ENCODE results near the gene EXOC3L4. TPM values are rescaled to one million over a fixed set of nuclear protein-coding genes. Genes with fewer than 3 reads are reported as not detected.

The EXOC3L4 gene
- total RNA-seq, 2 experiments from 2014 or later: not detected

DNA sequence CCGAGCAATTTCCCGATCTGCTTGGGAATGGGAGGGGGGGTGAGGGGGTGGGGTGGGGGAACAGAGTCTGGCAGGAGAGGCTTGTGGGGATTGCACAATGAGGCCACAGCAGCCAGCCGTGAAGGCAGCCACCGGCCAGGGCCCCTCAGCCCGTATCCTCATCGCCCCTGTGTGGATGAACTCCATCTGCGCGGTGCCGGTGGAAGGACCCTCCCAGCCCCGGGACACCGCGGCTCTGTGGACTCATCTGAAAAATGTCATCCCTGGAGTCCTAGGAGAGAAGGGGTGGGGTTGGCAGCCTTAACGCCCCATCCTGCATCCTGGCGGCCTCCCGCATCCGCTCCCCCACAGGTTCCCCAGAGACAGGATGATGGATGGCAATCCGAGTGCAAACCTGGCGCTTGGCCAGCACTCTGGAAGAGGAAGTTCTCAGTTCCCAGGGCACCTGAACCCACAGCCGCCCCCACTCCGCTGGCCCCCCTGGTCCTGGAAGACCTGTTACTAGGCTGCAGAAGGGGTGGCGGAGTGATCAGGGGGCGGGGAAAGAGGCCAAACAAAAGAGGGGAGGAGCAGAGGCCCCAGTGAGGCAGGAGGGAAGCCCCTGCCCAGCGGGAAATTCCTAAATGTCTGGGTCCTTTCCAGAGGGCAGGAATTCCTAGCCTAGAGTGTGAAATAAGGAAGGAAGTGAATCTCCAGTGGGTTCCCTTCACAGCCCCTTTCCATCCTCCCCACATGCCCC, 27.5 kb downstream of the EXOC3L4 start:
- Mint-ChIP-seq H3K4me3 (no peak overlapping the region), H3K4me1 (no peaks in the 10 kb centered on the region), H3K9me3 (no peaks in the 10 kb centered on the region), H3K27ac (no peak overlapping the region), H3K27me3 (peaks cover 28% of the 10 kb centered on the region), H3K36me3 (no peaks in the 10 kb centered on the region)
- POLR2A ChIA-PET: no interaction called here
- DNase-seq: no peak
- ATAC-seq (ENCODE audit: low read depth): no peak

DNA sequence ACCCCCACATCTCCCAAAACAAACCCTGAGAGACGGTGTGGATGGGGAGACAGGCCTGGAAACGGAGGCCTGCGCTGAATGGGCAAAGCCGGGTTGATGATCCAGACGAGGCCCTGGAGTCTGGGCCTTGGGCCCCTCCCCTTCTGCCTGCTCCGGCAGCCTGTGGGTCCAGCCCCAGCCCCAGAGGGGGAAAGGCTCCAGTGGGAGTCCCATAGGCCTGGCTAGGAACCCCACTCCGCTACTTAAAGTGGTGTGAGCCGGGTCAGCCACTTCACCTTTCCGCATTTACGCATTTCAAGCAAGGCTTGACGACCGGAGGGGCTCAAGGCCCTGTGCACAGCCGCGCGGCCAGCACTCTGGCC, 28.0 kb downstream of the EXOC3L4 start:
- Mint-ChIP-seq H3K9me3 (no peaks in the 10 kb centered on the region), H3K4me1 (no peaks in the 10 kb centered on the region), H3K27me3 (peaks cover 28% of the 10 kb centered on the region), H3K27ac (no peak overlapping the region), H3K36me3 (no peaks in the 10 kb centered on the region), H3K4me3 (no peak overlapping the region)
- DNase-seq (no peak), ATAC-seq (ENCODE audit: low read depth) (no peak)
- POLR2A ChIA-PET: no interaction called here

GRCh38 chr14:103122947-103123633, 28.6 kb downstream of the EXOC3L4 start, which contains the start of gene TNFAIP2:
TSS of gene TNFAIP2 (plus strand) at chr14:103123461. CDS start at chr14:103126458, 2,997 bp downstream.
- Mint-ChIP-seq H3K9me3 (no peaks in the 10 kb centered on the region), H3K27ac (no peak within 1 kb of the TSS), H3K36me3 (no peaks in the 10 kb centered on the region), H3K27me3 (peaks cover 28% of the 10 kb centered on the region), H3K4me3 (no peak within 1 kb of the TSS), H3K4me1 (no peaks in the 10 kb centered on the region)
- no peak for ATAC-seq (ENCODE audit: low read depth)
- DNase-seq: no peak
- POLR2A ChIA-PET: no interaction called here

GRCh38 chr14:103123634-103124500, 29.3 kb downstream of the EXOC3L4 start:
- no peak for ATAC-seq (ENCODE audit: low read depth)
- H3K4me1 Mint-ChIP-seq: no peaks in the 10 kb centered on the region
- no peaks in the 10 kb centered on the region for H3K9me3 Mint-ChIP-seq
- no peak overlapping the region for H3K4me3 Mint-ChIP-seq
- POLR2A ChIA-PET: no interaction called here
- DNase-seq: no peak
- peaks cover 28% of the 10 kb centered on the region for H3K27me3 Mint-ChIP-seq
- no peak overlapping the region for H3K27ac Mint-ChIP-seq
- no peaks in the 10 kb centered on the region for H3K36me3 Mint-ChIP-seq

GRCh38 chr14:103124501-103125001, 30.0 kb downstream of the EXOC3L4 start:
- ATAC-seq (ENCODE audit: low read depth) (no peak), DNase-seq (no peak)
- no peak overlapping the region for H3K27ac Mint-ChIP-seq
- no peaks in the 10 kb centered on the region for H3K4me1 Mint-ChIP-seq
- H3K4me3 Mint-ChIP-seq: no peak overlapping the region
- no peaks in the 10 kb centered on the region for H3K9me3 Mint-ChIP-seq
- H3K36me3 Mint-ChIP-seq: no peaks in the 10 kb centered on the region
- POLR2A ChIA-PET: no interaction called here
- H3K27me3 Mint-ChIP-seq: peaks cover 30% of the 10 kb centered on the region

- no peaks in the 10 kb centered on the region for H3K9me3 Mint-ChIP-seq
- peaks cover 25% of the 10 kb centered on the region for H3K27me3 Mint-ChIP-seq
- H3K4me3 Mint-ChIP-seq: no peak overlapping the region
- ATAC-seq (ENCODE audit: low read depth) (no peak), DNase-seq (no peak)
- no peak overlapping the region for H3K27ac Mint-ChIP-seq
- no peaks in the 10 kb centered on the region for H3K4me1 Mint-ChIP-seq
- no peaks in the 10 kb centered on the region for H3K36me3 Mint-ChIP-seq
- POLR2A ChIA-PET: no interaction called here
Observed at GRCh38 chr14:103125098-103126070, 30.9 kb downstream of the EXOC3L4 start.

DNA sequence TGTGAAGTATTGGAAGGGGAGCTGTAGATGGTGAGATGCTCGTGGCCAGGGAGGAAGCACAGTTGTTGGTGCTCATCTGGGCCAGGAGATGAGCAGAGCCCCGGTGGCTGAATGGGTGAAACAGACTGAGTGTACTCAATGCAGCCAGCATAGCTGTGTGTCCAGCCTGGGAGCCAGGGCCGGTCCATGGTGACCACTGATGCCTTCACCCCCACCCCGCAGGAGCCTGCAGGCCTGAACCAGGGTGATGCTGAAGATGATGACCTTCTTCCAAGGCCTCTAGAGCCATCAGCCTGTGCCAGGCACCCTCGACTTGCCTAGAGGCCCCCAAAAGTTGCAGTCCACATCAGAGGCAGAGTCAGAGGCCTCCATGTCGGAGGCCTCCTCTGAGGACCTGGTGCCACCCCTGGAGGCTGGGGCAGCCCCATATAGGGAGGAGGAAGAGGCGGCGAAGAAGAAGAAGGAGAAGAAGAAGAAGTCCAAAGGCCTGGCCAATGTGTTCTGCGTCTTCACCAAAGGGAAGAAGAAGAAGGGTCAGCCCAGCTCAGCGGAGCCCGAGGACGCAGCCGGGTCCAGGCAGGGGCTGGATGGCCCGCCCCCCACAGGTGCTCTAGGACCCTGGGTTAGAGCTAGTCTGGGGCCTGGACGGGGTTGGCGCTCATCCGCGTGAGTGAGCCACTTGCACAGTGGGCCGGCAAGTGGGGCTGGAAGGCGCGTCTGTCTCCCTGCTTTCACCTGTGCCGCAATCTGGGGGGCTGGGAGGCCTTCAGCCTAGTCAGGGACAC, 31.8 kb downstream of the EXOC3L4 start:
- Mint-ChIP-seq H3K27ac (no peak overlapping the region), H3K4me3 (no peak overlapping the region), H3K4me1 (no peaks in the 10 kb centered on the region), H3K9me3 (no peaks in the 10 kb centered on the region), H3K36me3 (no peaks in the 10 kb centered on the region), H3K27me3 (peaks cover 18% of the 10 kb centered on the region)
- DNase-seq (no peak), ATAC-seq (ENCODE audit: low read depth) (no peak)
- POLR2A ChIA-PET: no interaction called here

- no peak for ATAC-seq (ENCODE audit: low read depth)
- H3K27ac Mint-ChIP-seq: no peak overlapping the region
- H3K36me3 Mint-ChIP-seq: no peaks in the 10 kb centered on the region
- POLR2A ChIA-PET: no interaction called here
- H3K9me3 Mint-ChIP-seq: no peaks in the 10 kb centered on the region
- no peaks in the 10 kb centered on the region for H3K4me1 Mint-ChIP-seq
- no peak overlapping the region for H3K4me3 Mint-ChIP-seq
- H3K27me3 Mint-ChIP-seq: peaks cover 15% of the 10 kb centered on the region
- DNase-seq: no peak
Observed at GRCh38 chr14:103126873-103127304, 32.4 kb downstream of the EXOC3L4 start.

DNA sequence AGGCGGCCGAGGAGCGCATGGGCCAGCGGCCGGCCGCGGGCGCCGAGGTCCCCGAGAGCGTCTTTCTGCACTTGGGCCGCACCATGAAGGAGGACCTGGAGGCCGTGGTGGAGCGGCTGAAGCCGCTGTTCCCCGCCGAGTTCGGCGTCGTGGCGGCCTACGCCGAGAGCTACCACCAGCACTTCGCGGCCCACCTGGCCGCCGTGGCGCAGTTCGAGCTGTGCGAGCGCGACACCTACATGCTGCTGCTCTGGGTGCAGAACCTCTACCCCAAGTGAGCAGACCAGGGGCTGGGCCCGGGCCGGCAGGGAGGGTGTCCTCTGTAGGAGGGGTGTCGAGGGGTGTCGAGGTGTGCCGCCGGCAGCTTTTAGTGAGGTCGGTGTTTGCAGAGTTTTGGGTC, 32.8 kb downstream of the EXOC3L4 start:
- Mint-ChIP-seq H3K4me1 (no peaks in the 10 kb centered on the region), H3K27me3 (peaks cover 10% of the 10 kb centered on the region), H3K4me3 (no peak overlapping the region), H3K27ac (no peak overlapping the region), H3K36me3 (no peaks in the 10 kb centered on the region), H3K9me3 (no peaks in the 10 kb centered on the region)
- POLR2A ChIA-PET: no interaction called here
- DNase-seq: no peak
- ATAC-seq (ENCODE audit: low read depth): no peak

- DNase-seq (no peak), ATAC-seq (ENCODE audit: low read depth) (no peak)
- POLR2A ChIA-PET: no interaction called here
- H3K4me1 Mint-ChIP-seq: no peaks in the 10 kb centered on the region
- H3K9me3 Mint-ChIP-seq: no peaks in the 10 kb centered on the region
- H3K36me3 Mint-ChIP-seq: no peaks in the 10 kb centered on the region
- H3K27ac Mint-ChIP-seq: no peak overlapping the region
- H3K27me3 Mint-ChIP-seq: peaks cover 10% of the 10 kb centered on the region
- H3K4me3 Mint-ChIP-seq: no peak overlapping the region
Observed at GRCh38 chr14:103127861-103128598, 33.5 kb downstream of the EXOC3L4 start.

GRCh38 chr14:103128631-103129300, 34.2 kb downstream of the EXOC3L4 start:
- Mint-ChIP-seq H3K9me3 (no peaks in the 10 kb centered on the region), H3K4me1 (no peaks in the 10 kb centered on the region), H3K36me3 (no peaks in the 10 kb centered on the region), H3K4me3 (no peak overlapping the region), H3K27ac (no peak overlapping the region), H3K27me3 (peaks cover 9% of the 10 kb centered on the region)
- POLR2A ChIA-PET: no interaction called here
- no peak for ATAC-seq (ENCODE audit: low read depth)
- no peak for DNase-seq

Data from activated naive CD8-positive, alpha-beta T cell treated with anti-CD3 and anti-CD28 coated beads, Interleukin-2, amount 10 ng/mL, durations not matched to agents 7 days and 5 days (primary cell).